Choroid plexus epithelial cell (primary cell): ENCODE data around the gene NTRK1.

ENCODE experiments used
- DNase-seq: peaks from one replicate; pipeline ENCODE4 v3.0.0-alpha.2; 2010; ENCODE audit warnings: low read depth
- H3K4me3 ChIP-seq: 2 replicates; pipeline ENCODE4 v1.5.1; 2011; ENCODE audit warnings: low read depth, mild to moderate bottlenecking, control low read depth, low read length, moderate library complexity
- CTCF ChIP-seq: conservative IDR thresholded peaks from 2 replicates; pipeline ENCODE4 v1.5.1; 2011; ENCODE audit warnings: low read depth, mild to moderate bottlenecking, control low read depth, inconsistent platforms, low read length, moderate library complexity

NTRK1 gene

GRCh38 chr1:156884560-156885184 is 24.0 kb downstream of the NTRK1 start:
- no peak for DNase-seq
- no peak overlapping the region for H3K4me3 ChIP-seq
- TF ChIP-seq CTCF = no peak

DNA sequence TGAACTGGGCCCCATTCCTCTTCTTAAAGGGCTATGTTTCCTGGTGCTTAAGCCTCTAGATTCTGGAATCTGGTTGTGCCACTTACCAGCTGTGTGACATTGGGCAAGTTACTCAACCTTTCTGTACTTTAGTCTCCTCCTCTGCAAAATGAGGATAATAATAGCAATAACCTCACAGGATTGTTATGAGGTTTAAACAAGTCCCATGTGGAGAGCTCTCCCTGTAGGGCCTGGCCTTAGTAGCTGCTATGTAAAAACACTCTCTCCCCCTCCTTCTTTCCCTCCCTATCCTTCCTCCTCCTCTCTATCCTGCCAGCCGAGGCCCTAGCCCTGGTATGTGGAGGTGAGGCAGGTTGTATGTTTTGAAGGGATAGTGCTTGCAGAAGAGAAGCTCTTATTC is 24.6 kb downstream of the NTRK1 start:
- peak; percentile 52 for DNase-seq
- TF ChIP-seq CTCF = no peak
- no peak overlapping the region for H3K4me3 ChIP-seq

DNA sequence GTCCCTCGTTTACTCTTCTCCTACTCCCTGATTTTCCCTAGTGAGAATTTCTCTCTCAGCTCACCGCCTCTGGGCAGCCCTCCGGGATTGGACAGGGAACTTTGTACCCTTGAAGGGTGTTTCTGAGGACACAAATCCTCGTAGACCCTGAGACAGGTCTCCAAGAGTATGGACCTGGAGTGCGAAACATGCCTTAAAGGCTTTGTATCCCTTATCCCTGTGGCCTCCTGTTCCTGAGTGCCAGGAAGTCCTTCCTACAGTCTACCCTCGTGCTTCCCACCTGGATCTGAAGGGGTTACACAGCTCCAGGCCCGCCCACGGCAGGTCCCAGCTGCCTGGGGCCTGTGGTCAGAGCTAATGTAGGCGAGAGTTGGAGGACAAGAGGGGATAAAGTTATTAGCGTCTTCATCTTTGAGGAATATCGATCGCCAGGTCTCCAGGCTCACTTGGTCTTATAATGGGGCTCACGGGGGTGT is 25.3 kb downstream of the NTRK1 start:
- no peak for DNase-seq
- H3K4me3 ChIP-seq = no peak overlapping the region
- TF ChIP-seq CTCF = no peak

GRCh38 chr1:156886583-156887281 is 26.1 kb downstream of the NTRK1 start:
- no peak overlapping the region for H3K4me3 ChIP-seq
- no peak for TF ChIP-seq CTCF
- DNase-seq = no peak

- DNase-seq = no peak
- no peak for TF ChIP-seq CTCF
- H3K4me3 ChIP-seq = no peak overlapping the region
These were observed 26.7 kb downstream of the NTRK1 start for GRCh38 chr1:156887317-156887716.

DNA sequence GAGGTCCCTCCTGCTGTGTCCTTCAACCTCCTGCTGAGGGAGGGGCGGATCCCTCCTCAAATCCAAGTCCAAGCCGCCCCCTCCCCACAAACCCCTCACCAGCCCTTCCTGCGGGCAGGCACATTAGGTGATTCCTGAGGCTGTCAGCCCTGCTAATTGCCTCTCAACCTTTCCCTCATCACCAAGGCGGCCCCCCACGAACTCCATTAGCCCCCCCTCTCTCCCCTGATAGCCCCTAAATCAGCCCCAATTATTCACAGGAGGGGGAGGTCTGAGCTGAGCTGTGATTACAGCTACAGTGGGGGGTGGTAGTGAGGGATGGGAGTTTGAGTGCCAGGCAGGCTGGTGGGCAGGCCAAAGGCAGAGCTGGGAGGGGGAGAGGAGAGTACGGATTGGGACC is 27.1 kb downstream of the NTRK1 start:
- no peak overlapping the region for H3K4me3 ChIP-seq
- no peak for DNase-seq
- no peak for TF ChIP-seq CTCF
